H9 (cell line): ENCODE measurements around the gene MYBPHL. TPM values are rescaled to one million over a fixed set of nuclear protein-coding genes. Genes with fewer than 3 reads are reported as not detected.

Experiments
- DNase-seq: peaks from one replicate; pipeline ENCODE4 v3.0.0-alpha.2; 2017
- H2AFZ ChIP-seq: one replicate; pipeline ENCODE4 v1.6.1; 2013; ENCODE audit warnings: mild to moderate bottlenecking, low read length, control low read depth, moderate library complexity
- H2AK5ac ChIP-seq: 2 replicates; pipeline ENCODE4 v1.6.1; 2013; ENCODE audit warnings: low read length, control low read depth, mixed read lengths; ENCODE audit not compliant: insufficient read length
- H2BK120ac ChIP-seq: one replicate; pipeline ENCODE4 v1.6.1; 2013; ENCODE audit warnings: low read depth, mild to moderate bottlenecking, low read length, control low read depth, inconsistent platforms; ENCODE audit not compliant: poor library complexity, severe bottlenecking
- H2BK12ac ChIP-seq: 2 replicates; pipeline ENCODE4 v1.6.1; 2013; ENCODE audit warnings: low read length, control low read depth, mixed read lengths, low read depth; ENCODE audit not compliant: insufficient read length
- H2BK15ac ChIP-seq: 2 replicates; pipeline ENCODE4 v1.6.1; 2013; ENCODE audit warnings: low read depth, low read length, control low read depth
- H2BK20ac ChIP-seq: one replicate; pipeline ENCODE4 v1.6.1; 2013; ENCODE audit warnings: low read depth, mild to moderate bottlenecking, low read length, control low read depth, inconsistent platforms; ENCODE audit not compliant: poor library complexity, severe bottlenecking
- H2BK5ac ChIP-seq: 2 replicates; pipeline ENCODE4 v1.6.1; 2013; ENCODE audit warnings: low read length, control low read depth, mixed read lengths; ENCODE audit not compliant: insufficient read length
- H3K14ac ChIP-seq: 2 replicates; pipeline ENCODE4 v1.6.1; 2013; ENCODE audit warnings: low read length, control low read depth; ENCODE audit not compliant: insufficient read depth
- H3K18ac ChIP-seq: 2 replicates; pipeline ENCODE4 v1.6.1; 2013; ENCODE audit warnings: low read depth, mild to moderate bottlenecking, mixed read lengths, low read length, control low read depth; ENCODE audit not compliant: insufficient read length
- H3K23ac ChIP-seq: 2 replicates; pipeline ENCODE4 v1.6.1; 2013; ENCODE audit warnings: low read length, control low read depth, mixed read lengths, low read depth; ENCODE audit not compliant: insufficient read length
- H3K23me2 ChIP-seq: 2 replicates; pipeline ENCODE4 v1.6.1; 2013; ENCODE audit warnings: low read depth, mild to moderate bottlenecking, mixed read lengths, low read length, control low read depth; ENCODE audit not compliant: insufficient read length, poor library complexity, severe bottlenecking
- H3K27ac ChIP-seq: 2 replicates; pipeline ENCODE4 v1.5.1; 2013; ENCODE audit warnings: low read length, control low read depth, mixed read lengths, low read depth; ENCODE audit not compliant: insufficient read length
- H3K27me3 ChIP-seq: 2 replicates; pipeline ENCODE4 v1.6.1; 2013; ENCODE audit warnings: low read length, control low read depth, inconsistent platforms; ENCODE audit not compliant: insufficient read depth
- H3K4ac ChIP-seq: 2 replicates; pipeline ENCODE4 v1.6.1; 2013; ENCODE audit warnings: low read depth, mild to moderate bottlenecking, control low read depth, inconsistent platforms, low read length, moderate library complexity
- H3K4me1 ChIP-seq: 2 replicates; pipeline ENCODE4 v1.6.1; 2013; ENCODE audit warnings: low read length, control low read depth, inconsistent platforms; ENCODE audit not compliant: insufficient read depth
- H3K4me2 ChIP-seq: 2 replicates; pipeline ENCODE4 v1.6.1; 2013; ENCODE audit warnings: low read length, control low read depth, mixed read lengths; ENCODE audit not compliant: insufficient read length, insufficient read depth
- H3K56ac ChIP-seq: 2 replicates; pipeline ENCODE4 v1.6.1; 2013; ENCODE audit warnings: low read depth, mild to moderate bottlenecking, mixed read lengths, low read length, control low read depth; ENCODE audit not compliant: insufficient read length
- H3K79me1 ChIP-seq: 2 replicates; pipeline ENCODE4 v1.6.1; 2013; ENCODE audit warnings: low read depth, mild to moderate bottlenecking, moderate library complexity, low read length, control low read depth, inconsistent platforms; ENCODE audit not compliant: insufficient read depth, poor library complexity, severe bottlenecking
- H3K79me2 ChIP-seq: 2 replicates; pipeline ENCODE4 v1.6.1; 2013; ENCODE audit warnings: low read length, control low read depth, inconsistent platforms; ENCODE audit not compliant: insufficient read depth
- H3K9ac ChIP-seq: 2 replicates; pipeline ENCODE4 v1.6.1; 2013; ENCODE audit warnings: low read length, control low read depth, mixed read lengths; ENCODE audit not compliant: insufficient read length; ENCODE audit errors: extremely low read depth
- H3K9me3 ChIP-seq: one replicate; pipeline ENCODE4 v1.6.1; 2013; ENCODE audit warnings: low read depth, low read length, inconsistent platforms; ENCODE audit not compliant: control insufficient read depth
- H3T11ph ChIP-seq: one replicate; pipeline ENCODE4 v1.6.1; 2013; ENCODE audit warnings: mild to moderate bottlenecking, low read length, control low read depth, inconsistent platforms
- H4K20me1 ChIP-seq: one replicate; pipeline ENCODE4 v1.6.1; 2013; ENCODE audit not compliant: control insufficient read depth, insufficient read length, insufficient read depth
- H4K5ac ChIP-seq: 2 replicates; pipeline ENCODE4 v1.6.1; 2013; ENCODE audit warnings: low read depth, mild to moderate bottlenecking, mixed read lengths, low read length, control low read depth; ENCODE audit not compliant: insufficient read length
- H4K8ac ChIP-seq: replicated peaks from 2 replicates; pipeline ENCODE4 v1.6.1; 2013; ENCODE audit warnings: low read length, control low read depth, mixed read lengths, low read depth; ENCODE audit not compliant: insufficient read length
- H4K91ac ChIP-seq: 2 replicates; pipeline ENCODE4 v1.6.1; 2013; ENCODE audit warnings: low read depth, mild to moderate bottlenecking, moderate library complexity, mixed read lengths, low read length, control low read depth; ENCODE audit not compliant: insufficient read length
- H3K27ac Mint-ChIP-seq, 3 experiments: 2 replicates in 2 of 3; 3 replicates in 1 of 3; pipeline ENCODE4 v1.8.0; 2020 to 2021; ENCODE audit warnings: mixed read lengths in 3 of 3, mild to moderate bottlenecking in 1 of 3, moderate library complexity in 1 of 3
- H3K27me3 Mint-ChIP-seq: 2 replicates; pipeline ENCODE4 v1.8.0; 2021; ENCODE audit warnings: low read depth, mild to moderate bottlenecking, moderate library complexity, mixed read lengths
- H3K36me3 Mint-ChIP-seq, 3 experiments: 2 replicates in 2 of 3; 3 replicates in 1 of 3; pipeline ENCODE4 v1.8.0; 2020 to 2021; ENCODE audit warnings: low read depth in 3 of 3, mixed read lengths in 3 of 3; ENCODE audit not compliant: insufficient read depth in 1 of 3
- H3K4me1 Mint-ChIP-seq, 2 experiments: 2 replicates each; pipeline ENCODE4 v1.8.0; 2020; ENCODE audit warnings: mixed read lengths in 2 of 2
- H3K4me3 Mint-ChIP-seq, 2 experiments: 2 replicates in 1 of 2; 3 replicates in 1 of 2; pipeline ENCODE4 v1.8.0; 2020 to 2021; ENCODE audit warnings: mild to moderate bottlenecking in 2 of 2, mixed read lengths in 2 of 2, moderate library complexity in 1 of 2
- H3K9me3 Mint-ChIP-seq, 2 experiments: 2 replicates in 1 of 2; 3 replicates in 1 of 2; pipeline ENCODE4 v1.8.0; 2020; ENCODE audit warnings: mild to moderate bottlenecking in 2 of 2, mixed read lengths in 2 of 2, moderate library complexity in 1 of 2
- CTCF ChIP-seq: fragments of 200-600 bp; sonication (generic); conservative IDR thresholded peaks from 3 replicates; pipeline ENCODE4 v1.8.0; 2021; ENCODE audit warnings: antibody characterized with exemption, mild to moderate bottlenecking
- WGBS: extraction: QIAGEN DNeasy Blood & Tissue Kit; methylation state at CpG from one replicate; pipeline ENCODE4 v1.1.7; 2013; ENCODE audit warnings: missing lambda C conversion rate, low lambda C conversion rate, mixed read lengths; ENCODE audit not compliant: insufficient read length; ENCODE audit errors: extremely low coverage; 5-methylcytosine and 5-hydroxymethylcytosine counted together
- total RNA-seq: library from RNA; stranded (reverse); gene quantifications from 2 replicates; pipeline ENCODE4 v1.2.1, GENCODE V29; 2021

Gene MYBPHL
- total RNA-seq, 1 experiment from 2014 or later = 0.59 TPM

- Histone ChIP-seq H4K5ac (no peak overlapping the region), H3K27me3 (no peaks in the 10 kb centered on the region), H3K9ac (no peak overlapping the region), H2BK15ac (no peak overlapping the region; the same call in 1 of the 2 replicates), H2BK12ac (no peak overlapping the region), H3K27ac (no peak overlapping the region), H2BK20ac (no peak overlapping the region), H2BK5ac (no peak overlapping the region), H3T11ph (no peak overlapping the region), H3K23ac (no peak overlapping the region), H3K4me1 (no peaks in the 10 kb centered on the region; the same call in 1 of the 2 replicates), H4K20me1 (no peaks in the 10 kb centered on the region), H3K79me2 (no peaks in the 10 kb centered on the region), H2AFZ (no peak overlapping the region), H3K56ac (no peak overlapping the region), H2AK5ac (no peak overlapping the region), H4K91ac (no peak overlapping the region), H3K4me2 (no peak overlapping the region), H3K4ac (no peak overlapping the region), H3K9me3 (no peaks in the 10 kb centered on the region), H3K23me2 (no peaks in the 10 kb centered on the region), H3K18ac (no peak overlapping the region), H3K14ac (no peak overlapping the region), H2BK120ac (no peak overlapping the region), H3K79me1 (no peaks in the 10 kb centered on the region), H4K8ac (no peak overlapping the region)
- peak; percentile 98 for DNase-seq
- TF ChIP-seq CTCF = peak; percentile 100
- WGBS = no CpG with 5 or more reads among the region's 29 CpGs
- Mint-ChIP-seq H3K27me3 (no peaks in the 10 kb centered on the region), H3K4me1 (peaks cover 18 to 26% of the 10 kb centered on the region in 2 experiments), H3K36me3 (peaks cover 10 to 44% (median 30%) of the 10 kb centered on the region in 3 experiments; a peak in 6 of 7 replicates), H3K27ac (no peak overlapping the region; a peak in 2 of 7 replicates), H3K4me3 (peak overlapping the region in 1 of 2 experiments; percentile 36; a peak in 1 of 5 replicates), H3K9me3 (no peaks in the 10 kb centered on the region; a peak in 1 of 5 replicates)
Measured at GRCh38 chr1:109263597-109264378, 43.0 kb downstream of the MYBPHL start.
